ENCODE measurements around the gene SLC6A1.

Gene SLC6A1

GRCh38 chr3:10972072-10972782 is 20.3 kb upstream of the SLC6A1 start:
- no peak for DNase-seq

- DNase-seq: no peak
Measured at GRCh38 chr3:10973046-10973595, 19.4 kb upstream of the SLC6A1 start.

- no peak for DNase-seq
Measured at GRCh38 chr3:10974131-10974530, 18.4 kb upstream of the SLC6A1 start.

GRCh38 chr3:10974746-10975375 is 17.7 kb upstream of the SLC6A1 start:
- no peak for DNase-seq

DNA sequence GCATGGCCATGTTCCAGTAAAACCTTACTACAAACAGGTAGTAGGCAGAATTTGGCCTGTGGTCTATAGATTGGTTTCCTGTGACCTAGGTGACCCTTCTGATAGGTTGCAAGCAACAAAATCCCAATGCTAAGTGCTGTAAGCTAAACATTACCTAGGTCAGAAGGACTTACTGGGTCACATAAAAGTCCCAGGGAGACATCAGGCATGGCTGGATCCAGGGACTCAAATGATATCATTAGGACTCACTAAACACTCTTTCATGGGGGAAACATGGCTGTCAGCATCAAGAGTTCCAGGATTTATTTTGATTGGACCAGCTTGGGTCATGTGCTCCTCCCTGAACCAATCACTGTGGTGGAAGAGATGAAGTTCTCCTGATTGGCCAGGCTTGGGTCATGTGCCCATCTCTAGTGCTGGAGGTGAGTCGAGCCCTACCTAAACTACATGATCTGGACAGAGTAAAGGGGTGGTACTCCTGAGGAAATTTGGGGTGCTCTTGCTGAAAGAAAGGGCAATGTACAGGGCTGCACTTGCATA is 16.8 kb upstream of the SLC6A1 start:
- DNase-seq: no peak

- DNase-seq: no peak
Measured at GRCh38 chr3:10976770-10977169, 15.8 kb upstream of the SLC6A1 start.

- DNase-seq: no peak
Measured at GRCh38 chr3:10977892-10978510, 14.5 kb upstream of the SLC6A1 start.

- no peak for DNase-seq
Measured at GRCh38 chr3:10978956-10979355, 13.6 kb upstream of the SLC6A1 start.

DNA sequence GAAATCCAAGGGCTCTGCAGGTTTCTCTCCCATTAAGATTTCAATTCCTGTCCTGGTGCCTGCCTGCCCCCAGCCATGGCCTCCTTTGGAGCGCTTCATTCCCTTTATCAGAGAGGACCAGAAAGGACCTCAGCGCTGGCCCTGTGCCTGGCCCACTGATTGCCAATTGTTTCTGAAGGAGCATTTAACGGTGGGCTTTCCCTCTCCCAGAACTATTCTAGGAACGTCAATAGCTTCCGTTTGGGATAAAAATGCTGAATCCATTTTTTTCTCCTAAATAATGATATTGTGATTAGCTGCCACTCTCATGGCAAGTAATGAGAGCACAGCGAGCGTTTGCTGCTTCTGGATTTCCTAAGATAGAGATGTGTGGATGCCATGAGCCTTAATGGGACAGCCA is 12.2 kb upstream of the SLC6A1 start:
- no peak for DNase-seq

- DNase-seq: no peak
Measured at GRCh38 chr3:10981031-10981430, 11.5 kb upstream of the SLC6A1 start.

- no peak for DNase-seq
Measured at GRCh38 chr3:10981961-10982360, 10.6 kb upstream of the SLC6A1 start.

DNA sequence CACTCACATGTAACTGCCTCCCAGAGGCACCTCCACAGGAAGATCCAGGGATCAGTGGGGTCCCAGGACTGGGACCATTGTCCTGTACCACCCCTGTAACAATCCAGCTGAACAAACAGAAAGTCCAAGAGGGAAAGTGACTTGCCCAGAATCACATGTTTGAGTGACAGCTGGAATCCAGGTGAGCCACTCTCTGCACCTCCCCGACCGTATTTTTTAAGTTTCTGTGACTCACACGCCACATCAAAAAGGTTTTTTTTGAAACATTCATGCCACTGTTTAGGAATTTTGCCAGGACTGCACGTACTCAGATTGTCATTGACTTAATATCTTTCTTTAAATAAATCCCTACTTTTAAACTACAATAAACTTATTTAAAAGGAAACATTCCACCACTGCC is 9.8 kb upstream of the SLC6A1 start:
- no peak for DNase-seq

DNA sequence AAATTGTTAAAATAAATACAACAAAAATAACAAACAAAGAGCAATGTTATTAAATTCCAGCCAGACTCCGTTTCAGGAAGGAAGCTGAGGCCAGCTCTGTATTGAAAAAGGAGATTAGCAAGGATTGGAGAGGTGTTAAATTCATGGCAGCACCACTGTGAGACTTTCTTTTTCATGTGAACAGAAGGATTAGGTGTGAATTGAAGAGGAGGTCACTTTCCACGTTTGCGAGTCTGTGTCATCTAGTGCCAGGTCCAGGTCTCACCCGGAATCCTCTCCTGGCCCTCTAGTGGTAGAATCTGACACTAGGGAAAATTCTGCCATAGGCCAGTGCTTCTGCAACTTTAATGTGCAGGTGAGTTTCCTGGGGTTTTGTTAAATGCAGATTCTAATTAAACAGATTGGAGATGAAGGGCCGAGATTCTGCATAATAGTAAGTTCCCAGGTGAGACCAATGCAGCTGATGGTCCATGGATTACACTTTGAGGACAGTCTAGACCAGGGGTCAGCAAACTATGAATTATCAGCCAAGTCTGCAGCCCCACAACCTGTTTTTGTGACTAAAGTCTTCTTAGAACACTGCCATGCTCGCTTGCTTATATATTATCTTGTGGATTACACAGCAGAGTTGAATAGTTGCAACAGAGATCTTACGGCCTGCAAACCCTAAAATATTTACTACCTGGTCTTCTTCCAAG is 9.2 kb upstream of the SLC6A1 start:
- no peak for DNase-seq

DNA sequence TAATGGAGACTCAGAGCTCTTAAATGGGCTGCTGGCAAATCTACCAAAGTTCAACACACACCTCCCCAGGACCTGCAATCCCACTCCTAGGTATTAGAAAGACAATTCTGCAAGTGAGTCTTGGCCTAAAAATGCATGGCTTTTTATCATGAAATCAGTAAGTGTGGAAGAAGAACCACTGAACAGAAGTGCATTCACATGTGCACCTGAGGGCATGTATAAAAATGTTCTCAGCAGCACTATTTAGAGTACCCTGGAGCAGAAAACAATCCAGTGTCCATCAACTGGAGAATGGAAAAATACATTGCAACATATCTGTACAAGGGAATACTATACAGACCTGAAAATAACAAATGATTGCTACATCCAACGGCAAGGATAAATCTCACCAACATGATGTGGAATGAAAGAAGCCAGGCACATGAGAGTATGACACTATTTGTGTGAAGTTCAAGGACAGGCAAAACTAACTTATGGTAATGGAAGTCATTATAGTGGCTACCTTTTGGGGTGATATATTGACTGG is 8.1 kb upstream of the SLC6A1 start:
- DNase-seq: no peak

GRCh38 chr3:10985181-10985580 is 7.4 kb upstream of the SLC6A1 start:
- DNase-seq: no peak

DNA sequence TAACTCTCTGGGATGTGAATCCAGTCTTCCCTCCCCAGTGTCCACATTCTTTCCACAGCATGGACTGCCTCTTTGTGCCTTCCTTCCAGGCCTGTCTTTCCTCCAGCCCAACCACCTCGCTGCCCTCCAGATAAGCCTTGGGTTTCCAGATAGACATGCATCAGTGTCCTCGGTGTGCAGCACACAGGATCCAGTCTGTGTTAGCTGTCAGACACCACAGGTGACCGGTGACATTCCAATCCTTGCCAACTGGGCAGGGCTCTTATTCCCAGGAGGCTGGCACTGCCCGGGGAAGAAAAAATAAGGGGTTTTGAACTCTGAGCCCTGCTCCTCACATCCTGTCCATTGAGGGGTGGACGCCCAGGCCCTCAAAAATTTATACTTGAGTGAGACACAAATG is 6.0 kb upstream of the SLC6A1 start:
- no peak for DNase-seq

- DNase-seq: no peak
Measured at GRCh38 chr3:10988001-10988665, 4.4 kb upstream of the SLC6A1 start.

GRCh38 chr3:10988991-10989484 is 3.5 kb upstream of the SLC6A1 start:
- no peak for DNase-seq

DNA sequence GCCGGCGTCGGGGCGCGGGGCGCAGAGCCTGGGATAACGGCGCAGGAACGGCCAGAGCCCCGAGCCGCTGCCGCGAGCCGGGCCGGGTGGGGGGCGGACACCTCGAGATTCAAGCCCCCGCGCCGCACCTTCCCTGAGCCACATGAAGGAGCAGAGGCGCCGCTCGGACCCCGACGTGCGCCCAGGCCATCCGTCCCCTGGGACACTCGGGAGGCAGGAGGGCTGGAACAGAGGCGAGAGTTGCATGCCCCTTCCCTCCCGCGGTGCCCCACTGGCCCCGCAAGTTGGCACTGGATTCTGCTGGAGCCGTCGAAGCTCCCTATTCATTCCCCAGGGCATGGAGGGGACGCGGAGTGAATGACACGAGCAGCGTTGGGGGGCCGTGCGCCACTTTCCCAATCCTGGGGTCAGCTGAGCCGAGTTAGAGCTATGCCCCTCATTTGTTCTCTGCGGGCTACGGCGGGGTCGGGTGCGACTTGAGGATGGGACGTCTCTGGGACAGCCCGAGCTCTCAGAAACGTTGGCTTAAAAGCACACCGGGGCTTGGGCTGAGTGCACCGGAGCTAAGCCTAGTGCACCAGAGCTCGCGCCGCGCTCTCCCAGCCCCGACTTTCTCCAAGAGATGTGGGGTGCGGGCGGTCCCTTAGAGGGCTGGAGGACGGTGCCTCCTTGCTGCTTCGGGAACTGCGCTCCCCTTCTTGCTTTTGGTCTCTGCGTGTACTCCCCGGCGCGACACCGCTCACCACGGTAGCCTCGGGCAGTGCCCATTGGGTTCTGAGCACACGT is 588 bp downstream of the SLC6A1 start:
- no peak for DNase-seq

DNA sequence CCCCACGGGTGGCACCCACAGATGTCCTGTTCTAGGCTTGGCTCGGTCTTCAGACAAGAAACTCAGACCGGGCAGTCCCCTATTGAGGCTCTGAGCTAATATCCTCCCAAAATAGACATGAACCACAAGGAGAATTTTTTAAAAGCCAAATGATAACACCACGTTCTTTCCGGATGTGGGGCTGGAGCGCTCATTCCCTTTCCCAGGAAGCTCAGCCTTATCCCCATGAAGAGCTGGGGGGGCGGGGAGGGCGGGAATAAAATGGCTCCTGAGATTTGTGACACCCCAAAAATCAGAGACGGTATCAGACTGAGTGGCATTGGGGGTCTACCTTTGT is 1.1 kb downstream of the SLC6A1 start:
- no peak for DNase-seq

DNA sequence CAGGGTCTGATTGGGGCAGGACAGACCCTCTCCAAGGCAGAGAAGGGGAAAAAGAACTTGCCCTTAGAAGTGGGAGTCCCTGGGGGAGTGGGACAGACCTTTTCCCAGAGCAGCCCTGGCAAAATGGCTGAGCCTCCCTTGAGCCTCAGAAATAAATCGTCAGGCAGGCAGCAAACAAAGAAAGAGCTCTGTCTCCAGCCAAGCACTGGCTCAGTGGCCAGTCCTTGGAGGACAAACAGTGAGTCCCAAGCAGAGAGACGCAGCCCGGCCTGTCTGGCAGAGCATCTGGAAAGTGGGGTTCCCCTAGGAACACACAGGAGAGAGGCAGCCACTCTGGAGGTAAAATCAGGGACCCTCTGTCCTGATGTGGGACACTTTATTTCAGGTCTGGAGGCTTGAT is 1.8 kb downstream of the SLC6A1 start:
- DNase-seq: no peak

- DNase-seq: no peak
Measured at GRCh38 chr3:10995871-10996270, 3.3 kb downstream of the SLC6A1 start.

Data from GDM1 (cell line).